SK-MEL-5 (cell line): ENCODE data around the gene GFOD2. TPM values are rescaled to one million over a fixed set of nuclear protein-coding genes. Genes with fewer than 3 reads are reported as not detected.

Experiments
- DNase-seq: peaks from one replicate; pipeline ENCODE4 v3.0.0-alpha.2; 2016; ENCODE audit warnings: low read depth, low spot score
- in situ Hi-C: cut with HindIII; loops from 2 replicates; pipeline ENCODE4 v1.10.0; 2016; ENCODE audit warnings: low sequenced_read_pairs, high pct_unique_total_duplicates, low pct_unique_long_range_greater_than_20kb
- total RNA-seq: library from RNA; depleted of rRNA; stranded (reverse); fragments of >200 nt; shearing (Covaris generic); gene quantifications from 2 replicates; pipeline ENCODE4 v1.2.3, GENCODE V29; 2014; rRNA removed

The GFOD2 gene
- total RNA-seq, 1 experiment from 2014 or later, result 10.5 TPM

DNA sequence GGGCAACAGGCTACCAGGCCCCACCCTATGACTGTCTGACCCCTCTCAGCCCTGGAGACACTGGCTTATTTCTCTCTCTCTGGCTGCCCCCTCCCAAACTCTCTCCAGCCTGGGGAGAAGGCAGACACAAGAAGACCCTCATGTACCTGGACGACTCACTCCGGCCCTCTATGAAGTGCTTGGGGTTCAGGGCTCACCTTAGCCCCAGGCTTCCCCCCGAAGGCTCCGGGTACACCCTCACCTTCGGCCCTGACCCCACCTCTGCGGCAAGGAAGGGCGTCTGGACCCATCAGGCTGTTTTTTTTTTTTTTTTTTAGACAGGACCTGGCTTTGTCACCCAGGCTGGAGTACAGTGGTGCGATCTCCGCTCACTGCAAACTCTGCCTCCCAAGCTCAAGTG is 75.1 kb downstream of the GFOD2 start:
- no peak for DNase-seq
- in situ Hi-C loops, result no loop called here

DNA sequence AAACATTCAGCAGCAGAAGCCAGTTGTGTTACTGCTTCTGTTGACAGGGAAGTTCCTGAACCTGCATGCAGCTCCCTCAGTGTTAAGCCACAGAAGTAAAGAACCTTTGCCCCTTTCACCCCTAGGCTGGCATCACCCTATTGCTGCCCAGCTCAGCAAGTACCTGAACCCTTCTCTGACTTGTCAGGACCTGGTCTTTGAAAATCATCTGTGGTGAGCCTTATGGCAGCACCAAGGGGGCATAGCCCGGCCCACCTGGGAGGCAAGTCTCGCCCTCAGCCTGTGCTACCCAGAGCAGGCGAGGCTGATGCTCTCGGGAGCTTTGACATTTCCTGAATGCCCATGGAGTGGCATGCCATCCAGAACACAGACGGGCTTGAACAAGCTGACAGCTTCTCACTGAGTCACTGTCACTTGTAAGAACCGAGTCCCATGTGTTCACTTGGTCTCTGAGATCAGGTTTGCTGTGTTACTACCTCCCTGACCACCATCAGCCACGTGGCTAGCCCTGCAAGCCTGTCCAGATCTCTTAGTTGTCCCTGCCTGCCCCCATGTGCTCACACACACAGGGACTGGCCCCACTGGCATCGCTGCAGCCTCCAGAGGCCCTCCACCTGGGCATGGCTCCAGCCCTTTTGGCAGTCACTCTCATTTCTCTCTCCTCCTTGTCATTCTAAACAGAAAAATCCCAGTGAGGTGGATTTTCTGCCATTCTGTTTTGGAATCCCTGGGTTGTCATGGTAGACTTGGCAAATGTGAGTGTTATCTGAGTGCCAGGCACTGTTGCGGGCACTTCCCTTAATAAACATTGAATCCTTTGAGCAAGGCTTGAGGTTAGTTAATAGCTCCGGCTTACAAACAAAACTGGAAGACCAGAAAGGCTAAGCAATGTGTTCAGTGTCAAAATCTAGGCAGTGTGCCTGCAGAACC is 77.1 kb downstream of the GFOD2 start:
- no peak for DNase-seq

DNA sequence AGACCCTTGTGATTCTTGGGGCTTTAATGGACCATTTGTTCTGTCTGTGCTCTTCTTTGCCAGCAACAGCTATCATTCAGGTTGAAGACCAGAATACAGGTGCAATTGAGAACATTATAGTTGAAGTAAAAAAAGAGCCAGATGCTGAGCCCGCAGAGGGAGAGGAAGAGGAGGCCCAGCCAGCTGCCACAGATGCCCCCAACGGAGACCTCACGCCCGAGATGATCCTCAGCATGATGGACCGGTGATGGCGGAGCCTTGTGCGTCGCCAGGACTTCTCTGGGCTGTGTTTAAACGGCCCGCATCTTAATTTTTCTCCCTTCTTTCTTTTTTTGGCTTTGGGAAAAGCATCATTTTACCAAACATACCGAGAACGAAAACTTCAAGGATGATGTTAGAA is 81.5 kb downstream of the GFOD2 start:
- no peak for DNase-seq
- in situ Hi-C loops, result no loop called here

More for the DNA sequence above, 77.1 kb downstream of the GFOD2 start:
- in situ Hi-C loops, result no loop called here

DNA sequence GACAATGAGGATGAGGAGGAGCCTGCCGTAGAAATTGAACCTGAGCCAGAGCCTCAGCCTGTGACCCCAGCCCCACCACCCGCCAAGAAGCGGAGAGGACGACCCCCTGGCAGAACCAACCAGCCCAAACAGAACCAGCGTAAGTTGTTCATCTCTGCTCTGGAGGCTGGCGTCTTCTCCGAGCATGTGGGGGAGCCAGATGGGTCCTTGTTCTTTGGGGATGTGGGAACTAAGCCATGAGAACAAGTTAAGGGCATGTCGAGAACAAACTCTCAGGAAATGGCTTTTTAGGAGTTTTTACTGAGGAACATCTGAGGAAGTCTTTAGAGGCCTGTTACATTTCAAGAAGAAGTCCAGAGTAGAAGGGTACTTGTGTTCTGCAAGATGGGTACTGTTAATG is 82.4 kb downstream of the GFOD2 start:
- in situ Hi-C loops, result no loop called here
- DNase-seq, result no peak

DNA sequence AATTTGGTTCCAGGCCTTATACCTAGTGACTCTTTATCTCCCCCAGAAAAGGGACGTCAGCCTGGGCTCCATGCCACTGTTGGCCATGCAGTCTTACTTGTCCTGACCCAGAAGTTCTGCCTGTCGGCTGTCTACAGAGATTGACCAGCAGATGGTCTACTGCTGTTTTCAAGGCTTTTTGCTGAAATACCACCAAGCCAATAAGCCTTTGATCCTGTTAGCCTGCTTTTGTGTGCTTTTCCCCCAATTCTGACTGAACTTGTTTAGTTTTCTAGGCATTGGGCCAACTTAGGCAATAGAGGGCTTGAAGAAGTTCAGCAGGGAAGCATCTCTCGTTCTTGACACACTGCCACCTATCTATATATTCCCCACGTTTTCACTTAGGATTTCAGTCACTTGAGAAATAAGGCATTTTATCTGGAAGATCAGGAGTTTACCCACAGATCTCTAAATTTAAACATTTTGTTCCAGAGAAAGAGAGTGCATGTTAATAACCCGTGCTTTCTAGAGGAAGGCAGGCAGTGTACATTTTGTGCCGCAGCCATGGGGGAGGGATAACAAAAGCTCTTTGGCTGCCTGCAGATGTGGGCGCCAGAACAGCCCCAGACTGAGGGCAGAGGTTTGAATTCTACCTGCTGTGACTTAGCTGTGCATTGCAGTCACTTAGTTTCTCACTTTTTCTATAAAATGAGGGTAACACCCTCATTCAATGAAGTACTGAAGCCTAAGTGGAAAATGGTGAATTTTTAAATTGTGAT is 86.5 kb downstream of the GFOD2 start:
- in situ Hi-C loops, result no loop called here

DNA sequence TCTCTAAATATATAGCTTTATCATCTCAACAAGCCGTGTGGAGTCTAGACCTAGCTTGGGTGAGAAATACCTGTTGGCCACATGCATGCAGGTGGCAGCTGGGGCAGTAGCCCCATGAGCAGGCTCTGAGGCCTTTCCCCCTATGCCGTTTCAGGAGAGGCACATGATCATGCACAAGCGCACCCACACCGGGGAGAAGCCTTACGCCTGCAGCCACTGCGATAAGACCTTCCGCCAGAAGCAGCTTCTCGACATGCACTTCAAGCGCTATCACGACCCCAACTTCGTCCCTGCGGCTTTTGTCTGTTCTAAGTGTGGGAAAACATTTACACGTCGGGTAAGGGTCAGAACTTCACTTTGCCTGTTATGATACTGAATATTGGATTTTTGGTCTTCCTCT is 90.9 kb downstream of the GFOD2 start:
- in situ Hi-C loops, result no loop called here
- no peak for DNase-seq

More for the DNA sequence above, 86.5 kb downstream of the GFOD2 start:
- no peak for DNase-seq

Other genes with a start within 250 kb of the GFOD2 start
- 145 and 151 TPM in 2 replicates for gene ATP6V0D1, start 238.2 kb downstream of the GFOD2 start, total RNA-seq
- gene AGRP, start 235.8 kb downstream of the GFOD2 start, total RNA-seq, result not detected in 2 replicates
- 3.6 and 9.4 TPM in 2 replicates for gene RIPOR1, start 190.5 kb downstream of the GFOD2 start, total RNA-seq
- 25.9 and 26.4 TPM in 2 replicates for gene CTCF, start 156.8 kb downstream of the GFOD2 start, total RNA-seq
- 0.16 and 0.40 TPM in 2 replicates for gene CARMIL2, start 74.2 kb downstream of the GFOD2 start, total RNA-seq
- 17.4 and 18.3 TPM in 2 replicates for gene ACD, start 59.1 kb downstream of the GFOD2 start, total RNA-seq
- 0.34 and 0.51 TPM in 2 replicates for gene PARD6A, start 58.4 kb downstream of the GFOD2 start, total RNA-seq
- 6.4 and 9.1 TPM in 2 replicates for gene ENKD1, start 52.6 kb downstream of the GFOD2 start, total RNA-seq
- 0.98 and 3.1 TPM in 2 replicates for gene C16orf86, start 52.5 kb downstream of the GFOD2 start, total RNA-seq
- gene RANBP10, start 87.2 kb upstream of the GFOD2 start, total RNA-seq, result 7.4 and 8.3 TPM in 2 replicates
- gene TSNAXIP1, start 87.6 kb upstream of the GFOD2 start, total RNA-seq, result 0.26 and 0.35 TPM in 2 replicates
- 33.3 and 37.8 TPM in 2 replicates for gene THAP11, start 123.0 kb upstream of the GFOD2 start, total RNA-seq
- 67.0 and 76.6 TPM in 2 replicates for gene NUTF2, start 127.6 kb upstream of the GFOD2 start, total RNA-seq
- gene CENPT, start 128.4 kb upstream of the GFOD2 start, total RNA-seq, result 10.2 and 11.0 TPM in 2 replicates
- 22.8 and 26.3 TPM in 2 replicates for gene EDC4, start 153.7 kb upstream of the GFOD2 start, total RNA-seq
- gene NRN1L, start 165.6 kb upstream of the GFOD2 start, total RNA-seq, result not detected in 2 replicates
- 7.8 and 9.2 TPM in 2 replicates for gene PSKH1, start 173.9 kb upstream of the GFOD2 start, total RNA-seq
- 0.67 and 2.6 TPM in 2 replicates for gene CTRL, start 212.5 kb upstream of the GFOD2 start, total RNA-seq
- gene PSMB10, start 217.5 kb upstream of the GFOD2 start, total RNA-seq, result 22.4 and 24.0 TPM in 2 replicates
- 0.63 and 1.8 TPM in 2 replicates for gene LCAT, start 224.8 kb upstream of the GFOD2 start, total RNA-seq
- gene SLC12A4, start 249.3 kb upstream of the GFOD2 start, total RNA-seq, result 10.3 and 14.3 TPM in 2 replicates